Measurements from ENCODE around the gene MATN4.

DNA sequence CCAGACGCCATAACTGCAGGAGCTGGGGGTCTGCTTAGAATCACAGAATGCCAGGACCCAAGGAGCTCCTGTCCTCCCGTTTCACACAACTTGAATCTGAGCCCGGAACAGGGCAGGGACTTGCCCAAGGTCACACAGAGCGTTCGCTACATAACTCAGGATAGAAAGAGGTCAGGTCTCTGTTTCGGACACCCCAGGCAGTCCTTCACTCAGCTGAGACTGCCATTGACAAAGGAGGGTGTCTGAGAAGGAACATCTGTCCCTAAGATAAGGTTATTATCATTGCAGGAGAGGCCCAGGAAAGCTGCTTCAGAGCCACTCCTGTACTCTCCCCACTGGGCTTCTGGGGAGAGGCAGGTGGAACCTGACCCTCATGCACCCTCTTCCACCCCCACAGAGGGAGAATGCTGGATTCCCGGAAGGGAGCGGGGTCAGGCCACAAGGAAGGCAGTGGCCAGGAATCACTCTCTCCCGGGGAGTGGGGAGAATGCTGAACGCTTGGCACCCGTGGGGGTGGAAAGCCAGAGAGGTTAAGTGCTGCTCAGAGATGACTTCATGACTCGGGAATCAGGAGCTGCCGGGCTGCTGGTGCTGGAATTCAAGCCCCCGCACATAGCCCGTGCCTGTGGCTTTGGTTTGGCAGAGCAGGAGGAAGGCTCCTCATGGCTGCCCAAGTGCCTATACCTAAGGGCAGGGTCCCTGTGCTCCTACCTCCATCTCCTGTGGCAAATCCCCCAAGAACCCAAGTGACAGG is 29.4 kb upstream of the MATN4 start:
- TF ChIP-seq, protein P1, sequence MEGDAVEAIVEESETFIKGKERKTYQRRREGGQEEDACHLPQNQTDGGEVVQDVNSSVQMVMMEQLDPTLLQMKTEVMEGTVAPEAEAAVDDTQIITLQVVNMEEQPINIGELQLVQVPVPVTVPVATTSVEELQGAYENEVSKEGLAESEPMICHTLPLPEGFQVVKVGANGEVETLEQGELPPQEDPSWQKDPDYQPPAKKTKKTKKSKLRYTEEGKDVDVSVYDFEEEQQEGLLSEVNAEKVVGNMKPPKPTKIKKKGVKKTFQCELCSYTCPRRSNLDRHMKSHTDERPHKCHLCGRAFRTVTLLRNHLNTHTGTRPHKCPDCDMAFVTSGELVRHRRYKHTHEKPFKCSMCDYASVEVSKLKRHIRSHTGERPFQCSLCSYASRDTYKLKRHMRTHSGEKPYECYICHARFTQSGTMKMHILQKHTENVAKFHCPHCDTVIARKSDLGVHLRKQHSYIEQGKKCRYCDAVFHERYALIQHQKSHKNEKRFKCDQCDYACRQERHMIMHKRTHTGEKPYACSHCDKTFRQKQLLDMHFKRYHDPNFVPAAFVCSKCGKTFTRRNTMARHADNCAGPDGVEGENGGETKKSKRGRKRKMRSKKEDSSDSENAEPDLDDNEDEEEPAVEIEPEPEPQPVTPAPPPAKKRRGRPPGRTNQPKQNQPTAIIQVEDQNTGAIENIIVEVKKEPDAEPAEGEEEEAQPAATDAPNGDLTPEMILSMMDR (IDR thresholded peaks at IDR 0.05 in 4 of 5, conservative IDR thresholded peaks at IDR 0.05 in 1 of 5): no peak
- TF ChIP-seq POLR2A (IDR thresholded peaks at IDR 0.05): peak in 1 of 2 donors; percentile 53
